IMR-90 (cell line): Measurements from ENCODE around the gene MRPS33. TPM values are rescaled to one million over a fixed set of nuclear protein-coding genes. Genes with fewer than 3 reads are reported as not detected.

ENCODE experiments used
- ATAC-seq: fragments of 200-7000 bp; cut with Tn5 transposase; 2 replicates; pipeline ENCODE4 v1.9.1; 2020; ENCODE audit warnings: low read depth, mild to moderate bottlenecking, moderate library complexity
- BruUV-seq: library from RNA; stranded (reverse); fragments of 400-500 nt; replicated peaks from 2 replicates; lab custom pipeline; 2021; lab: Mats Ljungman, UMichigan
- CTCF ChIA-PET: fragments of 300-600 bp; formaldehyde crosslinking; extraction: SDS; loops from one replicate; lab custom pipeline; 2021; ENCODE audit warnings: antibody characterized with exemption; lab: Yijun Ruan, JAX
- POLR2A ChIA-PET: fragments of 300-600 bp; sonication (Branson Sonifier 250); formaldehyde crosslinking; loops from one replicate; lab custom pipeline; 2022; ENCODE audit warnings: antibody characterized with exemption; ENCODE audit not compliant: unreplicated experiment; lab: Charles Lee
- DNase-seq: peaks from one replicate; pipeline ENCODE4 v3.0.0; 2013
- H2AFZ ChIP-seq: replicated peaks from 2 replicates; pipeline ENCODE3; 2013; ENCODE audit warnings: low read length, mild to moderate bottlenecking; ENCODE audit not compliant: poor library complexity
- H2AK5ac ChIP-seq: 2 replicates; pipeline ENCODE4 v1.6.1; 2013; ENCODE audit warnings: low read depth, low read length, inconsistent platforms
- H2AK9ac ChIP-seq: replicated peaks from 2 replicates; pipeline ENCODE3; 2013; ENCODE audit warnings: mild to moderate bottlenecking, low read depth, low read length, moderate library complexity; ENCODE audit not compliant: poor library complexity
- H2BK120ac ChIP-seq: 2 replicates; pipeline ENCODE4 v1.6.1; 2013; ENCODE audit warnings: low read depth, low read length, inconsistent platforms
- H2BK15ac ChIP-seq: 3 replicates; pipeline ENCODE4 v1.6.1; 2013; ENCODE audit warnings: low read depth, low read length, inconsistent platforms
- H2BK20ac ChIP-seq: 2 replicates; pipeline ENCODE4 v1.6.1; 2013; ENCODE audit warnings: low read depth, mild to moderate bottlenecking, inconsistent platforms, low read length, moderate library complexity
- H2BK5ac ChIP-seq: 2 replicates; pipeline ENCODE4 v1.6.1; 2013; ENCODE audit warnings: mild to moderate bottlenecking, low read depth, low read length, inconsistent platforms; ENCODE audit not compliant: poor library complexity, severe bottlenecking
- H3K14ac ChIP-seq: replicated peaks from 2 replicates; pipeline ENCODE4 v1.6.1; 2013; ENCODE audit warnings: low read depth, low read length, inconsistent platforms
- H3K18ac ChIP-seq: 2 replicates; pipeline ENCODE4 v1.6.1; 2013; ENCODE audit warnings: low read depth, low read length, control low read depth
- H3K23ac ChIP-seq: 2 replicates; pipeline ENCODE4 v1.6.1; 2013; ENCODE audit warnings: low read depth, low read length, inconsistent platforms
- H3K27ac ChIP-seq: 2 replicates; pipeline ENCODE4 v1.5.1; 2013; ENCODE audit warnings: mild to moderate bottlenecking, control low read depth, low read length; ENCODE audit not compliant: insufficient read depth
- H3K27me3 ChIP-seq: 2 replicates; pipeline ENCODE4 v1.6.1; 2013; ENCODE audit warnings: low read length; ENCODE audit not compliant: control insufficient read depth, insufficient read depth
- H3K36me3 ChIP-seq: 2 replicates; pipeline ENCODE4 v1.6.1; 2013; ENCODE audit warnings: low read length, mixed read lengths; ENCODE audit not compliant: control insufficient read depth, insufficient read depth
- H3K4ac ChIP-seq: 2 replicates; pipeline ENCODE4 v1.6.1; 2013; ENCODE audit warnings: low read depth, low read length, inconsistent platforms
- H3K4me1 ChIP-seq: 2 replicates; pipeline ENCODE4 v1.6.1; 2013; ENCODE audit warnings: low read length, mixed read lengths; ENCODE audit not compliant: control insufficient read depth, insufficient read depth
- H3K4me2 ChIP-seq: 2 replicates; pipeline ENCODE4 v1.6.1; 2013; ENCODE audit warnings: low read depth, mild to moderate bottlenecking, control low read depth, low read length, moderate library complexity
- H3K4me3 ChIP-seq: 2 replicates; pipeline ENCODE4 v1.5.1; 2013; ENCODE audit warnings: low read depth, mild to moderate bottlenecking, control low read depth, low read length, moderate library complexity; ENCODE audit not compliant: insufficient read depth
- H3K56ac ChIP-seq: 2 replicates; pipeline ENCODE4 v1.6.1; 2013; ENCODE audit warnings: low read length, inconsistent platforms; ENCODE audit not compliant: insufficient read depth; ENCODE audit errors: extremely low read depth
- H3K79me1 ChIP-seq, 2 experiments: 2 replicates each; pipeline ENCODE4 v1.6.1; 2013; ENCODE audit warnings: low read length in 2 of 2, inconsistent platforms in 1 of 2, low read depth in 1 of 2
- H3K9ac ChIP-seq: 2 replicates; pipeline ENCODE4 v1.6.1; 2013; ENCODE audit warnings: low read depth, low read length, control low read depth
- H3K9me1 ChIP-seq: 2 replicates; pipeline ENCODE4 v1.6.1; 2013; ENCODE audit warnings: low read length, inconsistent platforms; ENCODE audit not compliant: insufficient read depth
- H3K9me3 ChIP-seq: 2 replicates; pipeline ENCODE4 v1.6.1; 2013; ENCODE audit warnings: low read length; ENCODE audit not compliant: control insufficient read depth, insufficient read depth
- H4K20me1 ChIP-seq: 2 replicates; pipeline ENCODE4 v1.6.1; 2013; ENCODE audit warnings: low read length, inconsistent platforms; ENCODE audit not compliant: insufficient read depth
- H4K5ac ChIP-seq: 2 replicates; pipeline ENCODE4 v1.6.1; 2013; ENCODE audit warnings: mild to moderate bottlenecking, low read depth, low read length, control low read depth
- H4K8ac ChIP-seq, 2 experiments: 2 replicates each; pipeline ENCODE4 v1.6.1; 2013; ENCODE audit warnings: low read depth in 2 of 2, low read length in 2 of 2, control low read depth in 1 of 2, inconsistent platforms in 1 of 2
- H4K91ac ChIP-seq: 2 replicates; pipeline ENCODE4 v1.6.1; 2013; ENCODE audit warnings: low read depth, low read length, inconsistent platforms; ENCODE audit not compliant: insufficient read depth
- BHLHE40 ChIP-seq: fragments of 150-350 bp; IDR thresholded peaks from 2 replicates; pipeline ENCODE4 v1.6.1; 2016; ENCODE audit warnings: mild to moderate bottlenecking, low read depth, low read length
- CEBPB ChIP-seq: IDR thresholded peaks from 2 replicates; pipeline ENCODE4 v1.6.1; 2012; ENCODE audit warnings: low read depth, low read length, improper control_type of control experiment
- CHD1 ChIP-seq: IDR thresholded peaks from 2 replicates; pipeline ENCODE4 v1.6.1; 2012; ENCODE audit warnings: low read depth, low read length, improper control_type of control experiment
- MAZ ChIP-seq: IDR thresholded peaks from 2 replicates; pipeline ENCODE4 v1.6.1; 2012; ENCODE audit warnings: low read depth, mild to moderate bottlenecking, low read length, improper control_type of control experiment, moderate library complexity, borderline replicate concordance
- NFE2L2 ChIP-seq: fragments of 150-350 bp; IDR thresholded peaks from 2 replicates; pipeline ENCODE4 v1.6.1; 2016; ENCODE audit warnings: low read depth, mild to moderate bottlenecking, low read length
- POLR2A ChIP-seq: IDR thresholded peaks from 2 replicates; pipeline ENCODE4 v1.6.1; 2012; ENCODE audit warnings: mild to moderate bottlenecking, low read depth, low read length
- RAD21 ChIP-seq: IDR thresholded peaks from 2 replicates; pipeline ENCODE4 v1.6.1; 2012; ENCODE audit warnings: low read length, improper control_type of control experiment
- RFX5 ChIP-seq: IDR thresholded peaks from 2 replicates; pipeline ENCODE4 v1.8.0; 2012; ENCODE audit warnings: low read depth, mild to moderate bottlenecking, low read length, moderate library complexity
- SMC3 ChIP-seq: fragments of 150-350 bp; IDR thresholded peaks from 2 replicates; pipeline ENCODE4 v1.6.1; 2016; ENCODE audit warnings: low read depth, mild to moderate bottlenecking, antibody characterized with exemption, low read length, moderate library complexity
- USF2 ChIP-seq: fragments of 150-350 bp; IDR thresholded peaks from 2 replicates; pipeline ENCODE4 v1.6.1; 2017; ENCODE audit warnings: mild to moderate bottlenecking, antibody characterized with exemption, low read length, low read depth
- WGBS, 2 experiments: methylation state at CpG; one replicate each; pipeline versions ENCODE4 v1.1.5 to v1.1.7; 2013; ENCODE audit warnings: missing lambda C conversion rate in 2 of 2; ENCODE audit not compliant: insufficient read length in 1 of 2; ENCODE audit errors: extremely low coverage in 2 of 2; 5-methylcytosine and 5-hydroxymethylcytosine counted together
- dilution Hi-C: fragments of 300-500 bp; cut with HindIII; formaldehyde crosslinking; loops from one replicate; pipeline ENCODE4 v1.14.3; 2018; ENCODE audit warnings: low sequenced_read_pairs; ENCODE audit not compliant: unreplicated experiment
- in situ Hi-C: fragments of 300-500 bp; cut with MboI; formaldehyde crosslinking; loops from 3 replicates; pipeline ENCODE4 v1.14.3; 2019; ENCODE audit warnings: low sequenced_read_pairs, inconsistent platforms, mixed read lengths
- intact Hi-C: fragments of 100-400 bp; cut with micrococcal nuclease; formaldehyde crosslinking; loops from 2 replicates; pipeline ENCODE4 v1.10.0; 2022
- polyA plus RNA-seq, 3 experiments: library from polyadenylated mRNA; depleted of rRNA; stranded (reverse); fragments of >200 nt; gene quantifications; 2 replicates each; pipeline ENCODE4 v1.2.3, GENCODE V29; 2012; ENCODE audit warnings: low replicate concordance in 1 of 3
- total RNA-seq: library from RNA; depleted of rRNA; stranded (reverse); fragments of >200 nt; gene quantifications from 2 replicates; pipeline ENCODE4 v1.2.3, GENCODE V29; 2012
- TF ChIP-seq, protein P1 (sequence below): conservative IDR thresholded peaks from 2 replicates; pipeline ENCODE4 v1.5.1; 2012; ENCODE audit warnings: mild to moderate bottlenecking, low read depth, low read length, improper control_type of control experiment

The MRPS33 gene
- total and polyA plus RNA-seq, 2 of the 4 experiments (the other 2 are of a cell fraction), result 14.5 to 33.8 TPM

DNA sequence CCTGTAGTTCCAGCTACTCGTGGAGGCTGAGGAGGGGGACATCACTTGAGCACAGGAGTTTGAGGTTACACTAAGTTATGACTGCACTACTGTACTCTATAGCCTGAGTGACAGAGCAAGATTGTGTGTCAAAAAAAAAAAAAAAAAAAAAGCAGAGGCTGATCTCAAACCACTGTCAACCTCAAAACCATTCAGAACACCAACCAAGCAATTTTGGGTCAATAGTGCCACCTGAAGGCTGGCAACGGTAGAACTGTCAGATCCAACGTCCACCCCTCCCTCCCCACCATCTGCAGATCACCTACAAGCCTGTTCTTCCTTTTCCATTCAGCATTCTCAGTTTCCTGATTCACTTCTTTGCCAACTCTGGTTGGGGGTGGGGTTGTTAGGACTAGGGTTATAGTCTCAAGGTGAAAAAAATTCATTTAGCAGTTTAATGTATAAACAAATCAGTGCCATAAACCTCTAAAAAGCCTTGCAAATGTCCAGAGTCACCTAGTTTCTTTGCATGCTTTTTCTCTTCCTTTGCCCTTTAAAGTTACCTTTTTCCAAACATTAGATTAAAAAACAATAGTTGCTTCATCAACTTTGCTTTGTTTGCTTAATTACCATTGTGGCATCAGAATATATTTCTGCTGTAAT is 2.6 kb downstream of the MRPS33 start (continued):
- TF ChIP-seq CEBPB, result no peak

- Histone ChIP-seq H3K18ac (no peak overlapping the region), H3K27me3 (no peaks in the 10 kb centered on the region), H3K27ac (no peak overlapping the region), H3K4me3 (no peak overlapping the region), H2AFZ (no peak overlapping the region), H3K4me1 (peaks cover 2% of the 10 kb centered on the region; the same call in 1 of the 2 replicates), H2AK5ac (no peak overlapping the region), H3K36me3 (peaks cover 8% of the 10 kb centered on the region), H4K5ac (no peak overlapping the region), H3K4me2 (no peak overlapping the region), H2AK9ac (no peak overlapping the region), H3K4ac (no peak overlapping the region), H3K9me1 (peaks cover 3% of the 10 kb centered on the region; the same call in 1 of the 2 replicates), H3K79me1 (peaks cover 10 to 23% of the 10 kb centered on the region in 2 experiments), H2BK20ac (no peak overlapping the region), H3K9ac (no peak overlapping the region), H3K14ac (no peak overlapping the region), H2BK5ac (no peak overlapping the region), H2BK15ac (no peak overlapping the region), H4K8ac (no peak overlapping the region), H2BK120ac (no peak overlapping the region), H3K23ac (no peak overlapping the region), H3K56ac (no peak overlapping the region), H4K91ac (no peak overlapping the region), H4K20me1 (no peaks in the 10 kb centered on the region), H3K9me3 (no peaks in the 10 kb centered on the region)
- DNase-seq (no peak), ATAC-seq (no peak)
- no TSS peak for BruUV-seq
- WGBS, 2 experiments, result no CpG with 5 or more reads among the region's 4 CpGs
- CTCF ChIA-PET, result interaction anchor here (0.5 to 1.5 kb wide), 4 partner anchors 34 to 604 kb away, joined by 4 to 9 read pairs (median 8); no protein-coding TSS in a partner anchor
- intact Hi-C loops, result no loop called here
- in situ Hi-C loops, result loop anchor here (5.0 to 25.0 kb wide), 2 partner anchors 199 to 499 kb away; no protein-coding TSS in a partner anchor
- dilution Hi-C loops, result no loop called here
- TF ChIP-seq NFE2L2, result no peak
- TF ChIP-seq CEBPB, result no peak
- TF ChIP-seq, protein P1, sequence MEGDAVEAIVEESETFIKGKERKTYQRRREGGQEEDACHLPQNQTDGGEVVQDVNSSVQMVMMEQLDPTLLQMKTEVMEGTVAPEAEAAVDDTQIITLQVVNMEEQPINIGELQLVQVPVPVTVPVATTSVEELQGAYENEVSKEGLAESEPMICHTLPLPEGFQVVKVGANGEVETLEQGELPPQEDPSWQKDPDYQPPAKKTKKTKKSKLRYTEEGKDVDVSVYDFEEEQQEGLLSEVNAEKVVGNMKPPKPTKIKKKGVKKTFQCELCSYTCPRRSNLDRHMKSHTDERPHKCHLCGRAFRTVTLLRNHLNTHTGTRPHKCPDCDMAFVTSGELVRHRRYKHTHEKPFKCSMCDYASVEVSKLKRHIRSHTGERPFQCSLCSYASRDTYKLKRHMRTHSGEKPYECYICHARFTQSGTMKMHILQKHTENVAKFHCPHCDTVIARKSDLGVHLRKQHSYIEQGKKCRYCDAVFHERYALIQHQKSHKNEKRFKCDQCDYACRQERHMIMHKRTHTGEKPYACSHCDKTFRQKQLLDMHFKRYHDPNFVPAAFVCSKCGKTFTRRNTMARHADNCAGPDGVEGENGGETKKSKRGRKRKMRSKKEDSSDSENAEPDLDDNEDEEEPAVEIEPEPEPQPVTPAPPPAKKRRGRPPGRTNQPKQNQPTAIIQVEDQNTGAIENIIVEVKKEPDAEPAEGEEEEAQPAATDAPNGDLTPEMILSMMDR, result no peak
- TF ChIP-seq SMC3, result no peak
- no peak for TF ChIP-seq RAD21
- no peak for TF ChIP-seq POLR2A
- TF ChIP-seq CHD1, result no peak
- no peak for TF ChIP-seq MAZ
- no peak for TF ChIP-seq USF2
- no peak for TF ChIP-seq BHLHE40
- no peak for TF ChIP-seq RFX5
- POLR2A ChIA-PET, result no interaction called here
Measured at GRCh38 chr7:141011443-141011842, 3.3 kb downstream of the MRPS33 start.
